Left lobe of liver (tissue), 2 donors: ENCODE measurements around the gene PRH2. TPM values are rescaled to one million over a fixed set of nuclear protein-coding genes. Genes with fewer than 3 reads are reported as not detected.
A peak's percentile ranks its signal among the peaks of the same experiment; 100 is the strongest.

ENCODE experiments used
- ATAC-seq: fragments of 200-7000 bp; cut with Tn5 transposase; one replicate; pipeline ENCODE4 v1.9.1; 2020; ENCODE audit warnings: mild to moderate bottlenecking, moderate library complexity
- DNase-seq: peaks from one replicate; pipeline ENCODE4 v3.0.0-alpha.2; 2020; ENCODE audit warnings: low spot score
- total RNA-seq: library from RNA; stranded (reverse); gene quantifications from one replicate; pipeline ENCODE4 v1.2.1, GENCODE V29; 2021
- donor health status: DM: no; HTN: no; CAD: no; lungs with moderate emphysema.
- donor health status: DM: no; HTN: yes; CAD: no.

Gene PRH2
- total RNA-seq, 1 donor from 2014 or later, result not detected

DNA sequence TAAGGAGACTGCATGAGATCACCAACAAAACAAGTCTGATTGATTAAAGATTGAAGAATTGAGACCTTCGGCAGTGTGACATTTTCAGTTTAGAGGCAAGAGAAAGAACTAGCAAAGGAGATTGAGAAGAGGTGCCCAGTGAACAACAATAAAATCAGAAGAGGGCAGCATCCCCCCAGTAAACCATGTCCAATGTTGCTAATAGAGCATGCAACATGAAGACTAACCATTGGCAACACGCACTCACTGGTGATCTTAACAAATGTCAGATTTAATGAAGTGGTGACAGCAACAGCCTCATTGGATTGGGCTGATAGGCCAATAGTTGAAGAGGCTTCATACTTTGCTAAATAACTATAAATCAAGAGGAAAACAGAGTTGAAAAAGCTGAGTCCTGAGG lies 30.8 kb downstream of the PRH2 start:
- no peak for DNase-seq
- ATAC-seq, result no peak

DNA sequence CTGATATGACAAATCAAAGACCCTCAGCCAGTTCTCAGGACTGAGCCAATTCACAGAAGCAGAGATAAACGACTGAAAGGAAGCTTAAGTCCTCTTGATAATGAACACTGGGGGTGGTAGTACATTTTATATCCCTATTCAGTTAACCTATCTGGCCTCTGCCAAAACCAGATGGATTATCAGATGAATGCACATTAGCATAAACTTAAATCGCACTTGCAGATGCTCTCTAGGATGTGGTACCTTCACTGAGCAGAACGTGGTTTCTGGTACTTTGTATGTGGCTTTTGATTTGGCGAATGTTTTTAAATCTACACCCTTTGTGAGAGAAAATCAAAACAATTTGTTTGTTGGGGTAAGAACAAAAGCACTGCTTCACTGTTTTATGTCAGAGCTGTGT lies 31.2 kb downstream of the PRH2 start:
- DNase-seq, result no peak
- no peak for ATAC-seq

DNA sequence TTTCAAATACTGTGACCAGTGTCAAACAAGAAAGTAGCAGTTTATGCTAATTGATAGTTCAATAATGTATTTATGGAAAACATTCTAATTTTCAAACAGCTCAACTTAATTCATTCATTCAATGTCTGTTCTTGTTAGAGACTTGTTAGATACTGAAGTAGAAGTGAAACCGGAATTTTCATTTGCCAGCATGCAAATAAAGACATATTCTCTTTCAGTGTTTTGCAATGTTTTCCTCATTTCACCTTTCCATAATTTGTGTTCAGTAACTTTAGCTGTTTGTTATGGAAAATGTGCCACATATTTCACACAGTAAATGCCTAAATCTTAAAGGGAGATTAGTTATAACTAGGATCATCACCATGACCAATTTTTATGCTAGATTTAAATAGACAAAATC lies 36.4 kb downstream of the PRH2 start:
- ATAC-seq, result no peak

DNA sequence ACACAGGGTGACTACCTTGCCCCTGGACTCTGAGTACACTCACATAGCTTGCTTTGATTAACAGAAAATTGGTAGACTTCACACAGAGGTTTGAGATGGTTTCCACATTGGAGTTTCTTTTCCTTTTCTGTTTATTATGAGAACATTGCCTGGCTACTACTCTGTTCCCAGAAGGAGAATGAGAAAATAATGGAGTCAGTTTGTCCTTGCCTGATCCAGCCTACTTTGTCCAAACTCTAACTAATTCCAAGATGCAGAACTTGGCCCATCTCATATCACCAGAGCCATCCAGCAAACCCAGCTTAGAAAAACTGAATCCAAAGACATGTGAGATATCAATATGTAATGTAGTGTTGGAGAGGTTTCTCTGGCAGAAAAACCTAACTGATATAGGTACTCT lies 37.3 kb downstream of the PRH2 start:
- no peak for ATAC-seq
- no peak for DNase-seq

More for the DNA sequence above, 36.4 kb downstream of the PRH2 start:
- DNase-seq, result no peak

DNA sequence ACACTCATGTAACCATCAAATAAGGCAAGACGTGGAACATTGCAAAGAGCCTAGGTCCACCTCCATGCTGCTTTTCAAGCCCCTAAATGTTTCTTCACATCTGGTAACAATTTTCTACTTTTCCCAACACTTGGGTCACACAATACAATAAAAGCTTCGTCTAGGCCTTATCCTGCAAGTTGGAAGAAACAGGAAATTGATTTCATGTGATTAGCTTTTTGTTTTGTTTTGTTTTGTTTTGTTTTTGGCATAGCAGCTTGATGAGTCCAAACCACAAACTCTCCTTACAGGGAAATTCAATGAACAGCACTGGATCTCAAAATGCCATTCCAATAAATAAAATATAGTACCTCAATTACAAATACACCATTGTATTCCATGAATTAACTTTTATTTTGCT lies 38.4 kb downstream of the PRH2 start:
- ATAC-seq (no peak), DNase-seq (no peak)

DNA sequence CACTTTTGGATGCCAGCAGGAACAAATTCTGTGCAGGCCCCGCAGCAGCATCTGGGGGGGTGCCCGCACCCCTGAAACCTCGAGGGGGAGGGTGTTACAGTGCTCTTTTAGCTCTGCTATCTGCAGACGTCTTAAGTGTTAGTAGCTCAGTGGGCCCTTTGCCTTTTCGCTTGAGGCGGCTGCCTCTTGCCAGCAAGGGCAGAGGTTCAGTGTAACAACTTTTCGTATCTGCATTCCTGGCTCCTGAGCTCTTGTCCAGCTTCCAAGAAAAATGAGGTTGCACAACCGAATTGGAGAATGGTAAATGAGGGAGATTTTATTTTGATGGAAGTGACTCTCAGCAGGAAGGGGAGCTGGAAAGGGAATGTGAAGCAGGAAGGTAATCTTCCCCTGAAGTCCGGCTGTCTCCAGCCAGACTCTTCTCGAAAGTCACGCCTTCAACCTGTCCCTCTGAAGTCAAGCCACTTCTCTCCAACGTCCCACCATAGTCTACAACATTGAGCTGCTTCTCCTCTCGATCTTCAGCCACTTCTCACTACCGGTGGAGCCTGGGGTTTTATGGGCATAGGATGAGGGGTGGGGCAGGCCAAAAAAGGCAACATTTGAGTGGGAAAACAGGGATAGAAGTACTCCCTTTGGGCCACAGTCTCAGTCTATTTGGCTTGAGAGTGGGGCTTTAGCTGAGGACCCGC lies 39.9 kb downstream of the PRH2 start:
- ATAC-seq, result peak; percentile 98
- DNase-seq, result peak; percentile 71

DNA sequence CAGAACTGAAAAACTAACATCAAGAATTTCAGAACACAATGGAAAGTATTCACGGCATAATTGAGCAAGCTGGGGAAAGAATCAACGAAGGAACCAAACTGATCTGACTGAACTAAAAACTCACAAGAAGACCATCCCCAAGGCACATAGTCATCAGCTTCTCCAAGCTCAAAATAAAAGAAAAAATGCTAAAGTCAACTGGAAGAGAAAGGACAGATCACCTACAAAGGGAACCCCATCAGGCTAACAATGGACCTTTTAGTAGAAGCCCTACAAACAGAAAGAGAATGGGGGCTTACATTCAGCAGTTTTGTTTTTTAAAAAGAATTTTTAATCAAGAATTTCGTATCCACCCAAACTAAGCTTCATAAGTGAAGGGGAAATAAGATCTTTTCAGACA lies 45.9 kb downstream of the PRH2 start:
- ATAC-seq, result no peak
- DNase-seq, result no peak

DNA sequence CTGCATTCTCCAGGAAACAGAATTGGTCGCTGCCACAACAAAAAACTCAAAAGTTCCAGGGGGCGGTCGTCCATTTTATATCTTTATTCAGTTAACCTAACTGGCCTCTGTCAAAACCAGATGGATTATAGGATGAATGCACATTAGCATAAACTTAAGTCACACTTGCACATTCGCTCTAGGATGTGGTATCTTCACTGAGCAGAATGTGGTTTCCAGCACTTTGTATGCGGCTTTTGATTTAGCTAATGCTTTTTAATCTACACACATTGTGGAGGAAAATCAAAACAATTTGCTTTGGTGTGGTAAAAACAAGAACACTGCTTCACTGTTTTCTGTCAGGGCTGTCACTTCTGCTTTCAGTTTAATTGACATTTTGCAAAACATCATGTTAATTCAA lies 53.2 kb downstream of the PRH2 start:
- DNase-seq, result no peak
- no peak for ATAC-seq

Other genes starting within 250 kb of the PRH2 start
- gene YBX3, start 205.9 kb upstream of the PRH2 start, total RNA-seq, result 16.7 TPM
- gene TAS2R7, start 126.6 kb upstream of the PRH2 start, total RNA-seq, result not detected
- not detected for gene TAS2R8, start 122.0 kb upstream of the PRH2 start, total RNA-seq
- gene TAS2R9, start 119.1 kb upstream of the PRH2 start, total RNA-seq, result not detected
- not detected for gene TAS2R10, start 102.9 kb upstream of the PRH2 start, total RNA-seq
- 0.48 TPM for gene PRR4, start 79.8 kb upstream of the PRH2 start, total RNA-seq
- gene PRH1, start 45.0 kb upstream of the PRH2 start, total RNA-seq, result 3.9 TPM
- 0.35 TPM for gene TAS2R13, start 19.7 kb upstream of the PRH2 start, total RNA-seq
- gene TAS2R14, start 10.0 kb downstream of the PRH2 start, total RNA-seq, result 0.73 TPM
- 0.60 TPM for gene TAS2R50, start 57.7 kb downstream of the PRH2 start, total RNA-seq
- 0.45 TPM for gene TAS2R20, start 69.1 kb downstream of the PRH2 start, total RNA-seq
- 0.78 TPM for gene TAS2R19, start 93.4 kb downstream of the PRH2 start, total RNA-seq
- gene TAS2R31, start 102.2 kb downstream of the PRH2 start, total RNA-seq, result 1.0 TPM
- 0.38 TPM for gene TAS2R46, start 133.1 kb downstream of the PRH2 start, total RNA-seq
- gene TAS2R43, start 163.1 kb downstream of the PRH2 start, total RNA-seq, result not detected
- 1.4 TPM for gene TAS2R30, start 205.4 kb downstream of the PRH2 start, total RNA-seq
- gene SMIM10L1, start 242.0 kb downstream of the PRH2 start, total RNA-seq, result 6.4 TPM